Endothelial cell of umbilical vein (primary cell): ENCODE measurements around the gene P2RY13. TPM values are rescaled to one million over a fixed set of nuclear protein-coding genes. Genes with fewer than 3 reads are reported as not detected.

Source experiments
- BruUV-seq: library from RNA; stranded (reverse); fragments of 400-500 nt; replicated peaks from 2 replicates; lab custom pipeline; 2021; lab: Mats Ljungman, UMichigan
- CTCF ChIA-PET: fragments of 300-600, 350-600 bp; sonication (Branson Sonifier 250); formaldehyde crosslinking; loops from one replicate; lab custom pipeline; 2021; ENCODE audit warnings: antibody characterized with exemption, inconsistent platforms; lab: Charles Lee
- POLR2A ChIA-PET: fragments of 300-600, 350-600 bp; sonication (Branson Sonifier 250); formaldehyde crosslinking; loops from one replicate; lab custom pipeline; 2021; ENCODE audit warnings: antibody characterized with exemption, inconsistent platforms; lab: Charles Lee
- DNase-seq: peaks from one replicate; pipeline ENCODE4 v3.0.0-alpha.2; 2011; ENCODE audit warnings: low read depth, low spot score
- FAIRE-seq: peaks from 2 replicates; lab custom pipeline; 2011; peaks lifted over from hg19 to GRCh38; lab: Jason Lieb, UNC
- H2AFZ ChIP-seq: 2 replicates; pipeline ENCODE4 v1.6.0; 2012; ENCODE audit warnings: low read depth, low read length, control low read depth, inconsistent platforms
- H3K27ac ChIP-seq: 2 replicates; pipeline ENCODE4 v1.5.1; 2011; ENCODE audit warnings: low read depth, mild to moderate bottlenecking, control low read depth, low read length, moderate library complexity; ENCODE audit not compliant: insufficient read depth
- H3K27me3 ChIP-seq, 2 experiments: 2 replicates each; pipeline versions ENCODE4 v1.6.0 to v1.6.1; 2011; ENCODE audit warnings: low read length in 2 of 2, mixed read lengths in 1 of 2; ENCODE audit not compliant: control insufficient read depth in 2 of 2, insufficient read depth in 2 of 2
- H3K36me3 ChIP-seq, 2 experiments: 2 replicates in 1 of 2; 3 replicates in 1 of 2; pipeline ENCODE4 v1.5.1; 2011; ENCODE audit warnings: low read length in 2 of 2, mild to moderate bottlenecking in 1 of 2, moderate library complexity in 1 of 2; ENCODE audit not compliant: control insufficient read depth in 2 of 2, insufficient read depth in 2 of 2; ENCODE audit errors: extremely low read depth in 1 of 2
- H3K4me1 ChIP-seq: 3 replicates; pipeline ENCODE4 v1.5.1; 2011; ENCODE audit warnings: mild to moderate bottlenecking, low read length; ENCODE audit not compliant: control insufficient read depth, insufficient read depth; ENCODE audit errors: extremely low read depth
- H3K4me2 ChIP-seq: 2 replicates; pipeline ENCODE4 v1.6.1; 2011; ENCODE audit warnings: low read length, control low read depth, mixed read lengths; ENCODE audit not compliant: insufficient read depth
- H3K4me3 ChIP-seq, 3 experiments: fragments of 200-600 bp in 1 of 3; sonication (generic), shearing (Covaris generic) in 1 of 3; replicated peaks in 1 of 3; 2 replicates each; pipeline ENCODE4 v1.5.1; 2011 to 2016; ENCODE audit warnings: control low read depth in 3 of 3, low read length in 3 of 3, mild to moderate bottlenecking in 2 of 3, inconsistent platforms in 1 of 3, low read depth in 1 of 3, moderate library complexity in 1 of 3; ENCODE audit not compliant: insufficient read depth in 1 of 3
- H3K79me2 ChIP-seq: 2 replicates; pipeline ENCODE4 v1.6.0; 2012; ENCODE audit warnings: low read length, inconsistent platforms; ENCODE audit not compliant: control insufficient read depth, insufficient read depth
- H3K9ac ChIP-seq: replicated peaks from 2 replicates; pipeline ENCODE3; 2011; ENCODE audit warnings: low read length, control low read depth; ENCODE audit not compliant: insufficient read depth; ENCODE audit errors: extremely low read depth
- H3K9me1 ChIP-seq: replicated peaks from 3 replicates; pipeline ENCODE4 v1.6.0; 2011; ENCODE audit warnings: mild to moderate bottlenecking, low read length; ENCODE audit not compliant: control insufficient read depth, insufficient read depth; ENCODE audit errors: extremely low read depth
- H3K9me3 ChIP-seq: replicated peaks from 2 replicates; pipeline ENCODE4 v1.5.1; 2012; ENCODE audit warnings: low read length, inconsistent platforms; ENCODE audit not compliant: control insufficient read depth, insufficient read depth
- H4K20me1 ChIP-seq: replicated peaks from 2 replicates; pipeline ENCODE3; 2011; ENCODE audit warnings: mild to moderate bottlenecking, low read length; ENCODE audit not compliant: control insufficient read depth, insufficient read depth; ENCODE audit errors: extremely low read depth
- CTCF ChIP-seq, 2 donors: IDR thresholded peaks; 1 replicate in 1 of 2; 2 replicates in 1 of 2; pipeline ENCODE4 v1.5.1; 2011; ENCODE audit warnings: low read length in 2 of 2, mild to moderate bottlenecking in 2 of 2, moderate library complexity in 2 of 2, control low read depth in 1 of 2, inconsistent platforms in 1 of 2, low read depth in 1 of 2; ENCODE audit not compliant: insufficient read depth in 1 of 2; ENCODE audit errors: extremely low read depth in 1 of 2
- EZH2 ChIP-seq: IDR thresholded peaks from 2 replicates; pipeline ENCODE4 v1.6.1; 2012; ENCODE audit warnings: borderline replicate concordance, low read depth, mild to moderate bottlenecking, moderate library complexity, low read length, inconsistent platforms; ENCODE audit not compliant: severe bottlenecking
- FOS ChIP-seq: IDR thresholded peaks from 2 replicates; pipeline ENCODE4 v1.6.1; 2011; ENCODE audit warnings: mild to moderate bottlenecking, low read length, moderate library complexity, borderline replicate concordance; ENCODE audit not compliant: insufficient read depth
- GATA2 ChIP-seq: IDR thresholded peaks from 2 replicates; pipeline ENCODE4 v1.7.0; 2011; ENCODE audit warnings: low read depth, mild to moderate bottlenecking, moderate library complexity, mixed read lengths, low read length; ENCODE audit not compliant: insufficient read length, insufficient read depth
- JUN ChIP-seq: IDR thresholded peaks from 2 replicates; pipeline ENCODE4 v1.6.1; 2011; ENCODE audit warnings: borderline replicate concordance, low read depth; ENCODE audit not compliant: insufficient read length, insufficient read depth
- MAX ChIP-seq: IDR thresholded peaks from 2 replicates; pipeline ENCODE4 v1.6.1; 2011; ENCODE audit not compliant: insufficient read depth, insufficient read length
- MYC ChIP-seq: IDR thresholded peaks from one replicate; pipeline ENCODE4 v1.6.1; 2011; ENCODE audit warnings: mild to moderate bottlenecking, low read depth, low read length
- POLR2A ChIP-seq: IDR thresholded peaks from 2 replicates; pipeline ENCODE4 v1.6.1; 2012; ENCODE audit warnings: low read depth, mild to moderate bottlenecking, control low read depth, low read length
- POLR2AphosphoS5 ChIP-seq: IDR thresholded peaks from 2 replicates; pipeline ENCODE4 v1.6.1; 2012; ENCODE audit warnings: low read depth, mild to moderate bottlenecking, control low read depth, low read length, moderate library complexity; ENCODE audit not compliant: insufficient read depth
- dilution Hi-C: fragments of 300-500 bp; cut with MboI; formaldehyde crosslinking; loops from one replicate; pipeline ENCODE4 v1.15.0; 2019; ENCODE audit warnings: low sequenced_read_pairs; ENCODE audit not compliant: extremely low pct_ligation_motif_present
- intact Hi-C: fragments of 100-400 bp; cut with micrococcal nuclease; formaldehyde crosslinking; loops from one replicate; pipeline ENCODE4 v1.10.0; 2022
- polyA plus RNA-seq, 4 experiments: library from polyadenylated mRNA; depleted of rRNA in 3 of 4; stranded (reverse) in 3 of 4; unstranded in 1 of 4; fragments of >200 nt; gene quantifications; 2 replicates each; pipeline versions ENCODE4 v1.2.1 to v1.2.3, GENCODE V29; 2011 to 2012; ENCODE audit warnings: missing spikeins in 1 of 4
- total RNA-seq: library from RNA; stranded (reverse); gene quantifications from 2 replicates; pipeline ENCODE4 v1.2.3, GENCODE V29; 2021

Gene P2RY13
- total and polyA plus RNA-seq, 2 donors (not counting 3 experiments of a cell fraction or from before 2014, with no cell fraction given), result not detected

- no peak for DNase-seq
- intact Hi-C loops, result no loop called here
- H3K9ac ChIP-seq, result no peak overlapping the region
- ChIA-PET CTCF (interaction anchor here (1.2 kb wide), 1 partner anchor 39 kb away, joined by 6 read pairs; no protein-coding TSS in a partner anchor), POLR2A (no interaction called here)
- TF ChIP-seq EZH2, result no peak
- TF ChIP-seq MAX, result no peak
- TF ChIP-seq POLR2A, result no peak
- no peak for TF ChIP-seq GATA2
- TF ChIP-seq FOS, result no peak
- TF ChIP-seq JUN, result no peak
- no peak for TF ChIP-seq MYC
- no peak for TF ChIP-seq POLR2AphosphoS5
- TF ChIP-seq CTCF (IDR thresholded peaks at IDR 0.05; ENCODE audit: extremely low read depth in 1 of 2, insufficient read depth in 1 of 2, low read depth in 1 of 2, low read length in 2 of 2), result no peak
- no peaks in the 10 kb centered on the region for H3K4me1 ChIP-seq
- H3K27me3 ChIP-seq, result no peaks in the 10 kb centered on the region
- no TSS peak for BruUV-seq
- no peak overlapping the region for H3K27ac ChIP-seq
- no peaks in the 10 kb centered on the region for H3K9me3 ChIP-seq
- no peak for FAIRE-seq
- no peak overlapping the region for H3K4me2 ChIP-seq
- no peaks in the 10 kb centered on the region for H3K9me1 ChIP-seq
- H4K20me1 ChIP-seq, result no peaks in the 10 kb centered on the region
- dilution Hi-C loops, result no loop called here
- H3K79me2 ChIP-seq, result no peaks in the 10 kb centered on the region
- H2AFZ ChIP-seq, result no peak overlapping the region
- H3K36me3 ChIP-seq, result no peaks in the 10 kb centered on the region
- H3K4me3 ChIP-seq, result no peak overlapping the region
These were observed 37.6 kb upstream of the P2RY13 start for GRCh38 chr3:151366993-151367392.
